ENCODE measurements around the gene USP12. TPM values are rescaled to one million over a fixed set of nuclear protein-coding genes. Genes with fewer than 3 reads are reported as not detected.

Gene USP12
- total RNA-seq, 1 donor from 2014 or later, result 37.5 TPM

DNA sequence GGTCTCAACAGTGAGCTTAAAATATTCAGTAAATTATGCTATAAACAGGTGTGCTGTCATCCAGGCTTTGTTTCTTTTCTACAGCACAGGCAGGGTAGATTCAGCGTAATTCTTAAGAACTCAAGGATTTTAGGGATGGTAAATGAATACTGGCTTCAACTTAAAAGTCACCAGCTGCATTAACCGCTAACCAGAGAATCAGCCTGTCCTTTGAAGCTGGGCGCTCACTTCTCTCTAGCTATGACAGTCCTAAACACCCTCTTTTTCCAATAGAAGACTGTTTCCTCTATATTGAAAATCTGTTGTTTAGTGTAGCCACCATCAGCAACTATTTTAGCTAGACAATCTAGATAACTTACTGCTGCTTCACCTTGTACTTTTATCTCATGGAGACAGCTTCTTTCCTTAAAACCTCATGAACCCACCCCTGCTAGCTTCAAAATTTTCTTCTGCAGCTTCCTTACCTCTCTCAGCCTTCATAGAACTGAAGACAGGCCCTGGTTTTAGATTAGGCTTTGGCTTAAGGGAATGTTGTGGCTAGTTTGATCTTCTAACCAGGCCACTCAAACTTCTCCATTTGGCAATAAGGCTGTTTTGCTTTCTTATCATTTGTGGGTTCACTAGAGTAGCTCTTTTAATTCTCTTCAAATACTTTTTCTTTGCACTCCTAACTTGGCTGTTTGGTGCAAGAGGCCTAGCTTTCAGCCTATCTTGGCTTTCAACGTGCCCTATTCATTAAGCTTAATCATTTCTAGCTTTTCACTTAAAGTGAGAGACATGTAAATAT, 89.5 kb downstream of the USP12 start:
- no peaks in the 10 kb centered on the region for H3K9me3 ChIP-seq
- no peak overlapping the region for H3K4me3 ChIP-seq
- H3K27me3 ChIP-seq, result no peaks in the 10 kb centered on the region
- ATAC-seq (peak; percentile 79), DNase-seq (no peak)
- H3K4me1 ChIP-seq, result peaks cover 16% of the 10 kb centered on the region
- peaks cover 14% of the 10 kb centered on the region for H3K36me3 ChIP-seq
- TF ChIP-seq, protein P1, sequence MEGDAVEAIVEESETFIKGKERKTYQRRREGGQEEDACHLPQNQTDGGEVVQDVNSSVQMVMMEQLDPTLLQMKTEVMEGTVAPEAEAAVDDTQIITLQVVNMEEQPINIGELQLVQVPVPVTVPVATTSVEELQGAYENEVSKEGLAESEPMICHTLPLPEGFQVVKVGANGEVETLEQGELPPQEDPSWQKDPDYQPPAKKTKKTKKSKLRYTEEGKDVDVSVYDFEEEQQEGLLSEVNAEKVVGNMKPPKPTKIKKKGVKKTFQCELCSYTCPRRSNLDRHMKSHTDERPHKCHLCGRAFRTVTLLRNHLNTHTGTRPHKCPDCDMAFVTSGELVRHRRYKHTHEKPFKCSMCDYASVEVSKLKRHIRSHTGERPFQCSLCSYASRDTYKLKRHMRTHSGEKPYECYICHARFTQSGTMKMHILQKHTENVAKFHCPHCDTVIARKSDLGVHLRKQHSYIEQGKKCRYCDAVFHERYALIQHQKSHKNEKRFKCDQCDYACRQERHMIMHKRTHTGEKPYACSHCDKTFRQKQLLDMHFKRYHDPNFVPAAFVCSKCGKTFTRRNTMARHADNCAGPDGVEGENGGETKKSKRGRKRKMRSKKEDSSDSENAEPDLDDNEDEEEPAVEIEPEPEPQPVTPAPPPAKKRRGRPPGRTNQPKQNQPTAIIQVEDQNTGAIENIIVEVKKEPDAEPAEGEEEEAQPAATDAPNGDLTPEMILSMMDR (IDR thresholded peaks at IDR 0.05), result no peak
- intact Hi-C loops (cut with DNase I), result no loop called here
- no peak overlapping the region for H3K27ac ChIP-seq

DNA sequence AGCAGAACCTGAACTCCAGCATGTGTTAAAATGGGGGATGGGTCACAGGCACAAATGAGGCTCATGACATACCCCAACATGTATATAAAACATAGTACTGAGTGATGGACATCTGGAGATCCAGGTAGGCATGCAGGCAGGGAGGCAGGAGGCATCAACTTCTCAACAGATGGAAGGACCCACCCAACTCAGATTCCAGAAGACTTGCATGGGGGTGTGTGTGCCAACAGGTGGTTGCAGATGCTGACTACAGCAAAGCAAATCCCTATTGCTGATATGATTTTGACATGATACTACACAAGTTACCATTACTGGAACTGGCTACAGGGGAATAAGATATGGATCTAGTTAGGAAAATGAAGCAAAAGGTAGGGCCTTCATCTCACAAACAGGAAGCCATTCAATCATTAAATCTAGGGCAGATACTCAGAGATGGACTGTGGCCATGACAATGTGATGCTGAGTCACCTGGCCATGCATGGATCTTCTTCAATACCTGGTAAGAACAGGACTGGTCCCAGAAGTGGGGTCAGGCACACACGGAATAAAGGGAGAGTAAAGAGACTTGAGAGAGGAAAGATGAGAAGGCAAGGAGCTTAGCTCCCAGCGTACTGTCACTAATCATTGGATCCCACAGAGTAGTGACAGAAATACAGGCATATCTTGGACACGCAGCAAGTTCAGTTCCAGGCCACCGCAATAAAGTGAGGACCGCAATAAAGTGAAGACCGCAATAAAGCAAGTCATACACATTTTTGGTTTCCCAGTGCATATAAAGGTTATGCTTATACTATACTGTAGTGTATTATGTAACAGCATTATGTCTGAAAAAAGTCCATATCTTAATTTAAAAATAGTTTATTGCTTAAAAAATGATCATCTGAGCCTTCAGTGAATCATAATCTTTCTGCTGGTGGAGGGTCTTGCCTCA, 91.3 kb downstream of the USP12 start:
- H3K27me3 ChIP-seq, result no peaks in the 10 kb centered on the region
- TF ChIP-seq, protein P1 (IDR thresholded peaks at IDR 0.05), result no peak
- DNase-seq (no peak), ATAC-seq (no peak)
- peaks cover 2% of the 10 kb centered on the region for H3K36me3 ChIP-seq
- H3K9me3 ChIP-seq, result no peaks in the 10 kb centered on the region
- H3K4me3 ChIP-seq, result no peak overlapping the region
- intact Hi-C loops (cut with DNase I), result no loop called here
- H3K4me1 ChIP-seq, result peaks cover 16% of the 10 kb centered on the region
- no peak overlapping the region for H3K27ac ChIP-seq

- intact Hi-C loops (cut with DNase I), result no loop called here
- no peak for DNase-seq
- Histone ChIP-seq H3K4me1 (peaks cover 16% of the 10 kb centered on the region), H3K36me3 (peaks cover 5% of the 10 kb centered on the region), H3K4me3 (no peak overlapping the region), H3K27me3 (no peaks in the 10 kb centered on the region), H3K27ac (no peak overlapping the region), H3K9me3 (no peaks in the 10 kb centered on the region)
- ATAC-seq, result peak; percentile 64
- TF ChIP-seq, protein P1 (IDR thresholded peaks at IDR 0.05), result no peak
These were observed 92.1 kb downstream of the USP12 start for GRCh38 chr13:27079421-27079958.

DNA sequence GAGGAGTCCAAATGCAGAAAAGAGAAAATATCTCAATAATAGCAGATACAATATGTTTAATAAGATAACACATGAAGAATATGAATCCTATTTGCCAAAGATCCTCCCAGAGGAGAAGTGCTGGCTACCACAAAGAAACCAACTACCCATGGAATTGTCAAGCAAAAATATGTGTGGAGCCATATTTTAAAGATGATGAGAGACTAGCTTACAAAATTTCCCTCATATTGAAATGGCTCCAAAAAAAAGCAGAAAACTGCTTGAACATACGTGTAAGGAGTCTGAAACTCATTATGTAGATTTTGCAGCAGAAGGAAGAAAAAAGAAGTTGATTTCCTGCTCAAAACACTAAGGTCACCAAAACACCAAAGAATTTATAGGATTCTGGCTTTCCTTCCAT, 94.2 kb downstream of the USP12 start:
- Histone ChIP-seq H3K27ac (no peak overlapping the region), H3K4me3 (no peak overlapping the region), H3K9me3 (no peaks in the 10 kb centered on the region), H3K4me1 (peaks cover 16% of the 10 kb centered on the region), H3K36me3 (peaks cover 24% of the 10 kb centered on the region), H3K27me3 (no peaks in the 10 kb centered on the region)
- intact Hi-C loops (cut with DNase I), result no loop called here
- DNase-seq, result no peak
- ATAC-seq, result no peak
- TF ChIP-seq, protein P1 (IDR thresholded peaks at IDR 0.05), result no peak

- ATAC-seq (no peak), DNase-seq (no peak)
- Histone ChIP-seq H3K4me3 (no peak overlapping the region), H3K9me3 (no peaks in the 10 kb centered on the region), H3K36me3 (peaks cover 30% of the 10 kb centered on the region), H3K27me3 (no peaks in the 10 kb centered on the region), H3K27ac (no peak overlapping the region), H3K4me1 (peaks cover 16% of the 10 kb centered on the region)
- intact Hi-C loops (cut with DNase I), result no loop called here
- TF ChIP-seq, protein P1 (IDR thresholded peaks at IDR 0.05), result no peak
These were observed 95.2 kb downstream of the USP12 start for GRCh38 chr13:27076421-27076820.
